ENCODE results near the gene TSSK6.
A peak's percentile ranks its signal among the peaks of the same experiment; 100 is the strongest.

Gene TSSK6

GRCh38 chr19:19505669-19506326 is 9.6 kb downstream of the TSSK6 start:
- no peak for DNase-seq (ENCODE audit: low read depth in 2 of 2)

GRCh38 chr19:19504754-19505668 is 10.3 kb downstream of the TSSK6 start:
- no peak for DNase-seq (ENCODE audit: low read depth in 2 of 2)

GRCh38 chr19:19502808-19503602 is 12.3 kb downstream of the TSSK6 start:
- no peak for DNase-seq (ENCODE audit: low read depth in 2 of 2)

GRCh38 chr19:19502281-19502680 is 13.1 kb downstream of the TSSK6 start:
- no peak for DNase-seq (ENCODE audit: low read depth in 2 of 2)

GRCh38 chr19:19501798-19502197 is 13.6 kb downstream of the TSSK6 start:
- DNase-seq (ENCODE audit: low read depth in 2 of 2): no peak

- DNase-seq (ENCODE audit: low read depth in 2 of 2): no peak
Observed at GRCh38 chr19:19500975-19501644, 14.2 kb downstream of the TSSK6 start.

GRCh38 chr19:19499272-19499995 is 15.9 kb downstream of the TSSK6 start:
- DNase-seq (ENCODE audit: low read depth in 2 of 2): no peak

GRCh38 chr19:19498255-19498991 is 16.9 kb downstream of the TSSK6 start:
- no peak for DNase-seq (ENCODE audit: low read depth in 2 of 2)

GRCh38 chr19:19495614-19496603 is 19.4 kb downstream of the TSSK6 start:
- DNase-seq (ENCODE audit: low read depth in 2 of 2): no peak

- DNase-seq (ENCODE audit: low read depth in 2 of 2): no peak
Observed at GRCh38 chr19:19493841-19494546, 21.4 kb downstream of the TSSK6 start.

- no peak for DNase-seq (ENCODE audit: low read depth in 2 of 2)
Observed at GRCh38 chr19:19492026-19492610, 23.2 kb downstream of the TSSK6 start.

- no peak for DNase-seq (ENCODE audit: low read depth in 2 of 2)
Observed at GRCh38 chr19:19491321-19492025, 23.9 kb downstream of the TSSK6 start.

- peak; percentile 50 to 52 for DNase-seq (ENCODE audit: low read depth in 2 of 2)
Observed at GRCh38 chr19:19490214-19490968, 25.0 kb downstream of the TSSK6 start.

GRCh38 chr19:19489804-19490204 is 25.5 kb downstream of the TSSK6 start:
- no peak for DNase-seq (ENCODE audit: low read depth in 2 of 2)

- DNase-seq (ENCODE audit: low read depth in 2 of 2): peak; percentile 91 to 94
Observed at GRCh38 chr19:19488875-19489690, 26.3 kb downstream of the TSSK6 start.

Measured in fibroblast of skin of left biceps (primary cell).